Naive thymus-derived CD4-positive, alpha-beta T cell (primary cell): Measurements from ENCODE around the gene LRP2. TPM values are rescaled to one million over a fixed set of nuclear protein-coding genes. Genes with fewer than 3 reads are reported as not detected.

Experiments
- ATAC-seq: fragments of 150-1000 bp; cut with Tn5 transposase; 2 replicates; pipeline ENCODE4 v1.10.0; 2021; ENCODE audit warnings: mild to moderate bottlenecking, moderate library complexity
- CTCF ChIA-PET: fragments of 350-600 bp; sonication (Branson Sonifier 250); formaldehyde crosslinking; loops from one replicate; lab custom pipeline; 2021; ENCODE audit warnings: antibody characterized with exemption; lab: Charles Lee
- POLR2A ChIA-PET: fragments of 350-600 bp; sonication (Branson Sonifier 250); formaldehyde crosslinking; loops from one replicate; lab custom pipeline; 2021; ENCODE audit warnings: antibody characterized with exemption, inconsistent platforms; lab: Charles Lee
- DNase-seq, 9 donors: peaks; one replicate each; pipeline versions ENCODE4 v3.0.0 to v3.0.0-alpha.2; 2020 to 2022; ENCODE audit warnings: mixed read lengths in 1 of 9
- H3K27ac ChIP-seq: one replicate; pipeline ENCODE4 v1.7.0; 2013; ENCODE audit warnings: mild to moderate bottlenecking, low read depth, low read length, moderate library complexity
- H3K27me3 ChIP-seq, 2 donors: one replicate each; pipeline ENCODE4 v1.7.0; 2013; ENCODE audit warnings: low read length in 2 of 2, mild to moderate bottlenecking in 2 of 2, moderate library complexity in 2 of 2; ENCODE audit not compliant: control insufficient read depth in 2 of 2, insufficient read depth in 2 of 2
- H3K36me3 ChIP-seq, 3 experiments: 1 replicate in 2 of 3; 2 replicates in 1 of 3; pipeline ENCODE4 v1.7.0; 2013; ENCODE audit warnings: low read length in 3 of 3, mild to moderate bottlenecking in 3 of 3, moderate library complexity in 1 of 3; ENCODE audit not compliant: insufficient read depth in 3 of 3, control insufficient read depth in 2 of 3
- H3K4me1 ChIP-seq, 2 donors: one replicate each; pipeline ENCODE4 v1.7.0; 2013; ENCODE audit warnings: low read length in 2 of 2, mild to moderate bottlenecking in 2 of 2, moderate library complexity in 1 of 2; ENCODE audit not compliant: control insufficient read depth in 2 of 2, insufficient read depth in 2 of 2
- H3K4me3 ChIP-seq: 2 replicates; pipeline ENCODE4 v1.7.0; 2013; ENCODE audit warnings: mild to moderate bottlenecking, low read length
- H3K9me3 ChIP-seq, 3 experiments: 1 replicate in 2 of 3; 2 replicates in 1 of 3; pipeline ENCODE4 v1.7.0; 2013; ENCODE audit warnings: low read length in 3 of 3; ENCODE audit not compliant: control insufficient read depth in 2 of 3
- H3K27ac Mint-ChIP-seq, 9 donors: one replicate each; pipeline ENCODE4 v1.8.0; 2020 to 2022; ENCODE audit warnings: mixed read lengths in 9 of 9, mild to moderate bottlenecking in 8 of 9, moderate library complexity in 5 of 9, inconsistent platforms in 2 of 9
- H3K27me3 Mint-ChIP-seq, 5 donors: one replicate each; pipeline ENCODE4 v1.8.0; 2021 to 2022; ENCODE audit warnings: mixed read lengths in 5 of 5, mild to moderate bottlenecking in 1 of 5
- H3K36me3 Mint-ChIP-seq, 5 donors: one replicate each; pipeline ENCODE4 v1.8.0; 2020 to 2022; ENCODE audit warnings: mixed read lengths in 5 of 5, mild to moderate bottlenecking in 3 of 5, inconsistent platforms in 1 of 5
- H3K4me1 Mint-ChIP-seq, 7 donors: one replicate each; pipeline ENCODE4 v1.8.0; 2020 to 2022; ENCODE audit warnings: mixed read lengths in 7 of 7, mild to moderate bottlenecking in 3 of 7, inconsistent platforms in 1 of 7
- H3K4me3 Mint-ChIP-seq, 10 donors: one replicate each; pipeline ENCODE4 v1.8.0; 2020 to 2022; ENCODE audit warnings: mild to moderate bottlenecking in 10 of 10, mixed read lengths in 10 of 10, moderate library complexity in 6 of 10, inconsistent platforms in 2 of 10
- H3K9me3 Mint-ChIP-seq, 11 donors: one replicate each; pipeline ENCODE4 v1.8.0; 2020 to 2022; ENCODE audit warnings: mixed read lengths in 11 of 11, mild to moderate bottlenecking in 4 of 11, inconsistent platforms in 1 of 11, moderate library complexity in 1 of 11
- intact Hi-C, 2 donors: fragments of 100-400 bp; cut with micrococcal nuclease; formaldehyde crosslinking; loops; one replicate each; pipeline ENCODE4 v1.15.1; 2023
- polyA plus RNA-seq, 2 donors: library from polyadenylated mRNA; unstranded; fragments of 300-500 nt; fragmentation: Illumina TruSeq; gene quantifications; one replicate each; pipeline ENCODE4 v1.2.3, GENCODE V29; 2021
- total RNA-seq, 6 experiments: library from RNA in 5 of 6; stranded (reverse) in 5 of 6; gene quantifications; 1 replicate in 5 of 6; 2 replicates in 1 of 6; pipeline ENCODE4 v1.2.3 and lab custom pipeline; 2021 to 2026

The LRP2 gene
- total and polyA plus RNA-seq, 7 experiments from 2014 or later = 0.15 TPM; not detected in 6

DNA sequence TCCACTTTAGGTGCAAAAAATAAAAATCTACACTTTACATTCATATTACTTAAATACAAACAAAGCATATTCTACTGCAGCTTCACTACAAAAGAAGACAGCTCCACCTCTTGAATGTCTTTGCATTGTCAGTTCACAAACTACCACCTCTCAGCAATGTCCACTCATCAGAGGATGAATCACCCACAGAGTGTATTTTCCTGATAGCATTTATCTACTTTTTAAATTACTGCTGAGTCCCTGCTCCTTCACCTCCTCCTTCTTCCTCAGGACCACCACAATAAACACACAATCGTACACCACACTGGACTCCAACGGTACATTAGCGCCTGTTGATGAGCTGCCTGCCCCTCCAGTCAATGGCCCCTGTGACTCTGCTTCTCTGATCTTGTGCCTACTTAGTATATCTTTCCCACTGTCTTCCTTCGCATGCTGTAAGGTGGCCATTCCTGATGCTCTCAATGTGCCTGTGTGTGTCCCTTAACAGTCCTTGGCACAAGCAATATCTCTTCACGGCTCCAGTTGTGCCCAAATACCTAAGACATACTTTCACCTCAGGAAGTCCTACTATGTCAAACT is 172.0 kb downstream of the LRP2 start:
- Histone ChIP-seq H3K9me3 (no peaks in the 10 kb centered on the region), H3K36me3 (no peaks in the 10 kb centered on the region), H3K27me3 (no peaks in the 10 kb centered on the region), H3K4me3 (no peak overlapping the region), H3K4me1 (no peaks in the 10 kb centered on the region), H3K27ac (no peak overlapping the region)
- H3K4me3 Mint-ChIP-seq = no peak overlapping the region
- DNase-seq (no peak), ATAC-seq (no peak)
- no peak overlapping the region for H3K27ac Mint-ChIP-seq
- H3K9me3 Mint-ChIP-seq = no peaks in the 10 kb centered on the region
- ChIA-PET POLR2A (no interaction called here), CTCF (no interaction called here)
- intact Hi-C loops = no loop called here
- no peaks in the 10 kb centered on the region for H3K36me3 Mint-ChIP-seq
- peaks cover 0 to 20% (median 16%) of the 10 kb centered on the region in 5 donors for H3K27me3 Mint-ChIP-seq
- H3K4me1 Mint-ChIP-seq = no peaks in the 10 kb centered on the region

DNA sequence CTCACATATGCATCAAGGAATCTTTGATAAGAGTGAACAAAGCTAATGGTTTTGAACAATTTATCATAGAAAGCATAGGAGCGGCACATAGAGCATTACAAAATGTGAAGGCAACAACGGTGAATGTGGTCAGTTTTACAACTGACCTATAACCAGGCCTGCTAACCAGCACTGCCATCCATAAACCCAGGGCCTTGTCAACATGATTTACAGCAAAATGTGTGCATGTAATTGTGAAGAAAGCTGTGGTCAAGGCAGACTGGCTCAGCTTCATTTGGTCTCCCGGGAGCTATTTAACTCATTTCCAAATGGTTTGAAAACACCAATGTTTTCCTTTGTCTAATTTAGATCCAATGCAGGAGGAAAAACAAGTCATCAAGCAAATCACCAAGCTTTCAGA is 173.2 kb downstream of the LRP2 start:
- Histone ChIP-seq H3K27me3 (no peaks in the 10 kb centered on the region), H3K36me3 (no peaks in the 10 kb centered on the region), H3K4me3 (no peak overlapping the region), H3K9me3 (no peaks in the 10 kb centered on the region), H3K4me1 (no peaks in the 10 kb centered on the region), H3K27ac (no peak overlapping the region)
- Mint-ChIP-seq H3K4me3 (no peak overlapping the region), H3K27me3 (peaks cover 0 to 25% (median 15%) of the 10 kb centered on the region in 5 donors), H3K27ac (no peak overlapping the region), H3K4me1 (no peaks in the 10 kb centered on the region), H3K36me3 (no peaks in the 10 kb centered on the region), H3K9me3 (no peaks in the 10 kb centered on the region)
- DNase-seq (no peak), ATAC-seq (no peak)
- intact Hi-C loops = no loop called here
- CTCF ChIA-PET = interaction anchor here (0.9 kb wide), 1 partner anchor 8 kb away, joined by 5 read pairs; no protein-coding TSS in a partner anchor
- POLR2A ChIA-PET = no interaction called here

DNA sequence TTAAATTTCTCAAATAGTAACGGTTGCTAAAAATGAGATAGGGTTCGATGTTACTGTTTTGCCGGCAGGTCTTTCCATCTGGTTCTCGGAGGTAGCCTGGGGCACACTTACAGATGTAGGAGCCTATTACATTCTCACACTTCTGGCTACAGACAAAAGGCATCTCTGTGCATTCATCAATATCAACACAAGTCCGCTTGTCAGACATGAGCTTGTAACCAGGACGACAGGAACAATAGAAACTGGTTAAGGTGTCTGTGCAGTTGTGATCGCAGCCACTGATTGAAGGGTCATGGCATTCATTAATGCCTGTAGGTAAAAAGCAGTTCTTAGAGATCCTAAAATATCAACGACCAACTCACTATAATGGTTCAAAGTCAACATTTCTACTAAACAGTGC is 176.6 kb downstream of the LRP2 start:
- no peaks in the 10 kb centered on the region for H3K36me3 Mint-ChIP-seq
- no peak overlapping the region for H3K27ac Mint-ChIP-seq
- DNase-seq = no peak
- no peaks in the 10 kb centered on the region for H3K9me3 Mint-ChIP-seq
- Histone ChIP-seq H3K4me1 (no peaks in the 10 kb centered on the region), H3K27me3 (no peaks in the 10 kb centered on the region), H3K36me3 (no peaks in the 10 kb centered on the region), H3K4me3 (no peak overlapping the region), H3K9me3 (no peaks in the 10 kb centered on the region), H3K27ac (no peak overlapping the region)
- ChIA-PET CTCF (no interaction called here), POLR2A (no interaction called here)
- intact Hi-C loops = no loop called here
- no peaks in the 10 kb centered on the region for H3K4me1 Mint-ChIP-seq
- H3K27me3 Mint-ChIP-seq = peaks cover 0 to 24% (median 17%) of the 10 kb centered on the region in 5 donors
- H3K4me3 Mint-ChIP-seq = no peak overlapping the region
- no peak for ATAC-seq

DNA sequence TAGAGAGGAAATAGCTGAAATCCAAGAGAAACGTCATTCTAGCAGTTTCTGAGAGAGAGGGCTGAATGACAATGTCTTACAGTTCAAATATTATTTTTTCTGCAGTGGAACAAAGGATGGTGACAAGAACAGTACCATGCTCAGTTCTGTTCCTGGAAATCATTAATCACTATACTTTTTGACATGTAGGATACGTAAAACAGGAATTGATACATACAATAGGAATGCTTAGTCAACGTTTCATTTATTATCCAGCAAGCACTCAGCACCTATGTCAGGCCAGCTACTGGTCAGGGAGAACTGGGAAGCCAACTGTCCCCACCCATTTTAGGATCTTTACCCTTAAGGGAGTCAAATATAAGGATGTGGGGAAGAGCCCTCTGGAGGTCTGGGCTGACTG is 178.3 kb downstream of the LRP2 start:
- Histone ChIP-seq H3K27me3 (no peaks in the 10 kb centered on the region), H3K36me3 (no peaks in the 10 kb centered on the region), H3K9me3 (no peaks in the 10 kb centered on the region), H3K4me3 (no peak overlapping the region), H3K4me1 (no peaks in the 10 kb centered on the region), H3K27ac (no peak overlapping the region)
- no peak overlapping the region for H3K27ac Mint-ChIP-seq
- POLR2A ChIA-PET = no interaction called here
- no peaks in the 10 kb centered on the region for H3K36me3 Mint-ChIP-seq
- ATAC-seq (no peak), DNase-seq (no peak)
- no peak overlapping the region for H3K4me3 Mint-ChIP-seq
- intact Hi-C loops = no loop called here
- H3K27me3 Mint-ChIP-seq = peaks cover 0 to 32% (median 11%) of the 10 kb centered on the region in 5 donors
- H3K9me3 Mint-ChIP-seq = no peaks in the 10 kb centered on the region
- CTCF ChIA-PET = interaction anchor here (0.7 kb wide), 1 partner anchor 14 kb away, joined by 3 read pairs; no protein-coding TSS in a partner anchor
- no peaks in the 10 kb centered on the region for H3K4me1 Mint-ChIP-seq

DNA sequence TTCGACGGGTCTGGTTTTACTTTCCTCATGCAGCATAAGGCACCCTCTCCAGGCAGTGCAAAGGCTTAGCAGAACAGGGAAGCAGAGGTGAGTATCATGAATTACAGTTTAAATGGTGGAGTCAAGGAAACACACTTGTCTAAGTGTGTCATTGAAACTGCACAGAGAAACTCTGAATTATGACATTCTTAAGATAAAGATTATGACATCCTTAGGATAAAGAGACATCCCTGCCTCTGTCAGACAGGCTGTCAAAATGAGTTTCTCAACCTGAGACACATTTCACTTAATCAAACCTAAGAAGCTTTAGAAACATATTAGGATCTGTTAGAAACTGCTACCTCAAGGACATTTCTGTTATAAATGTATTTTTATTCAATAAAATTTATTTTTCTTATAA is 179.8 kb downstream of the LRP2 start:
- Histone ChIP-seq H3K4me3 (no peak overlapping the region), H3K36me3 (no peaks in the 10 kb centered on the region), H3K27ac (no peak overlapping the region), H3K4me1 (no peaks in the 10 kb centered on the region), H3K27me3 (no peaks in the 10 kb centered on the region), H3K9me3 (no peaks in the 10 kb centered on the region)
- H3K4me3 Mint-ChIP-seq = no peak overlapping the region
- H3K4me1 Mint-ChIP-seq = no peaks in the 10 kb centered on the region
- intact Hi-C loops = no loop called here
- peaks cover 0 to 25% (median 13%) of the 10 kb centered on the region in 5 donors for H3K27me3 Mint-ChIP-seq
- H3K27ac Mint-ChIP-seq = no peak overlapping the region
- H3K9me3 Mint-ChIP-seq = no peaks in the 10 kb centered on the region
- no peak for ATAC-seq
- no peaks in the 10 kb centered on the region for H3K36me3 Mint-ChIP-seq
- DNase-seq = no peak
- CTCF ChIA-PET = no interaction called here
- POLR2A ChIA-PET = no interaction called here

DNA sequence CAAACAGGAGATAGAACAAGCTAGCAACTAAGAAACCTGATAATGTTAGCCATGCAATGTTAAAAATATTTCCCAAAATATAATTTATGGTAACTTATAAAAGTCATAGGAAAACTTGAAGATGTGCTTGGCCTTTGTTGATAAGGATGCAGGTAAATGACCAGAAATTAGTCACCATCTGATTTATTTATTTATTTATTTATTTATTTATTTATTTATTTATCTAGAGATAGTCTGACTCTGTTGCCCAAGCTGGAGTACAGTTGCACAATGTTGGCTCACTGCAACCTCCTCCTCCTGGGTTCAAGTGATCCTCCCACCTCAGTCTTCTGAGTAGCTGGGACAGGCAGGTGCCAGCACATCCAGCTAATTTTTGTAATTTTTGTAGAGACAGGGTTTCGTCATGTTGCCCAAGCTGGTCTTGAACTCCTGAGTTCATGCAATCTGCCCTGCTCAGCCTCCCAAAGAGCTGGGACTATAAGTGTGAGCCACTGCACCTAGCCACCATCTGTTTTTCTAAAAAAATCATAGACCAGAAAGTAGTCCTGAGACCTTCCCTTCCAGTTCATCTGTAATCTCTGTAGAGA is 183.4 kb downstream of the LRP2 start:
- Histone ChIP-seq H3K36me3 (no peaks in the 10 kb centered on the region), H3K9me3 (no peaks in the 10 kb centered on the region), H3K4me3 (no peak overlapping the region), H3K27me3 (no peaks in the 10 kb centered on the region), H3K27ac (no peak overlapping the region), H3K4me1 (no peaks in the 10 kb centered on the region)
- H3K9me3 Mint-ChIP-seq = no peaks in the 10 kb centered on the region
- no peak overlapping the region for H3K27ac Mint-ChIP-seq
- POLR2A ChIA-PET = no interaction called here
- no peak overlapping the region for H3K4me3 Mint-ChIP-seq
- no peak for ATAC-seq
- DNase-seq = no peak
- H3K4me1 Mint-ChIP-seq = no peaks in the 10 kb centered on the region
- CTCF ChIA-PET = no interaction called here
- peaks cover 15 to 37% (median 22%) of the 10 kb centered on the region in 5 donors for H3K27me3 Mint-ChIP-seq
- intact Hi-C loops = no loop called here
- H3K36me3 Mint-ChIP-seq = no peaks in the 10 kb centered on the region

DNA sequence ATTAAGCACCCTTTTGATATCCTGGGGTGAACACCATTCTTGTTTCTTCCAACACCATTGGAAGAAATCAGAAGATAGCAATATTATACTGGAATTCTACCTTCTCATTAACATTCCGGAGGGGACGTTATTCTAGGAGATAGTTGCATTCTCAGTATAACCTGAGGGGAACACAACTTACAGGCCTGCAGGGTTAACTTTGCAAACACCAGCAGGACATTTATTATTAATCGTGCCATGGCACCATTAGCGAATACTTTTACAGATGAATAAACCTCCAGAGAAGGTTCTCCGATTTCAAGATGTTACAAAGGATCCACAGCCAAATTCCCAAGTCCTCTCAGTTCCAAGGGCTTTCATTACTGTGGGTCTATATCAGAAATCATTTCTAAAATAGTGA is 184.0 kb downstream of the LRP2 start:
- H3K4me1 Mint-ChIP-seq = no peaks in the 10 kb centered on the region

More for the DNA sequence above, 184.0 kb downstream of the LRP2 start:
- H3K36me3 Mint-ChIP-seq = no peaks in the 10 kb centered on the region
- H3K4me3 ChIP-seq = no peak overlapping the region
- H3K36me3 ChIP-seq = no peaks in the 10 kb centered on the region
- no peaks in the 10 kb centered on the region for H3K9me3 ChIP-seq
- CTCF ChIA-PET = no interaction called here
- H3K27me3 ChIP-seq = no peaks in the 10 kb centered on the region
- no peaks in the 10 kb centered on the region for H3K4me1 ChIP-seq
- H3K4me3 Mint-ChIP-seq = no peak overlapping the region
- no peak overlapping the region for H3K27ac Mint-ChIP-seq
- POLR2A ChIA-PET = no interaction called here
- no peaks in the 10 kb centered on the region for H3K9me3 Mint-ChIP-seq
- no peak overlapping the region for H3K27ac ChIP-seq
- H3K27me3 Mint-ChIP-seq = peaks cover 18 to 37% (median 22%) of the 10 kb centered on the region in 5 donors
- DNase-seq = no peak
- intact Hi-C loops = no loop called here
- ATAC-seq = no peak
